ENCODE results near the gene CNDP1. TPM values are rescaled to one million over a fixed set of nuclear protein-coding genes. Genes with fewer than 3 reads are reported as not detected.
"Not testable (repeated sequence)": the region's sequence is repeated elsewhere in the genome, so short reads cannot be mapped to it uniquely, and the experiment has no call there.

CNDP1 gene, protein sequence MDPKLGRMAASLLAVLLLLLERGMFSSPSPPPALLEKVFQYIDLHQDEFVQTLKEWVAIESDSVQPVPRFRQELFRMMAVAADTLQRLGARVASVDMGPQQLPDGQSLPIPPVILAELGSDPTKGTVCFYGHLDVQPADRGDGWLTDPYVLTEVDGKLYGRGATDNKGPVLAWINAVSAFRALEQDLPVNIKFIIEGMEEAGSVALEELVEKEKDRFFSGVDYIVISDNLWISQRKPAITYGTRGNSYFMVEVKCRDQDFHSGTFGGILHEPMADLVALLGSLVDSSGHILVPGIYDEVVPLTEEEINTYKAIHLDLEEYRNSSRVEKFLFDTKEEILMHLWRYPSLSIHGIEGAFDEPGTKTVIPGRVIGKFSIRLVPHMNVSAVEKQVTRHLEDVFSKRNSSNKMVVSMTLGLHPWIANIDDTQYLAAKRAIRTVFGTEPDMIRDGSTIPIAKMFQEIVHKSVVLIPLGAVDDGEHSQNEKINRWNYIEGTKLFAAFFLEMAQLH
- total RNA-seq: 0.31 TPM

DNA sequence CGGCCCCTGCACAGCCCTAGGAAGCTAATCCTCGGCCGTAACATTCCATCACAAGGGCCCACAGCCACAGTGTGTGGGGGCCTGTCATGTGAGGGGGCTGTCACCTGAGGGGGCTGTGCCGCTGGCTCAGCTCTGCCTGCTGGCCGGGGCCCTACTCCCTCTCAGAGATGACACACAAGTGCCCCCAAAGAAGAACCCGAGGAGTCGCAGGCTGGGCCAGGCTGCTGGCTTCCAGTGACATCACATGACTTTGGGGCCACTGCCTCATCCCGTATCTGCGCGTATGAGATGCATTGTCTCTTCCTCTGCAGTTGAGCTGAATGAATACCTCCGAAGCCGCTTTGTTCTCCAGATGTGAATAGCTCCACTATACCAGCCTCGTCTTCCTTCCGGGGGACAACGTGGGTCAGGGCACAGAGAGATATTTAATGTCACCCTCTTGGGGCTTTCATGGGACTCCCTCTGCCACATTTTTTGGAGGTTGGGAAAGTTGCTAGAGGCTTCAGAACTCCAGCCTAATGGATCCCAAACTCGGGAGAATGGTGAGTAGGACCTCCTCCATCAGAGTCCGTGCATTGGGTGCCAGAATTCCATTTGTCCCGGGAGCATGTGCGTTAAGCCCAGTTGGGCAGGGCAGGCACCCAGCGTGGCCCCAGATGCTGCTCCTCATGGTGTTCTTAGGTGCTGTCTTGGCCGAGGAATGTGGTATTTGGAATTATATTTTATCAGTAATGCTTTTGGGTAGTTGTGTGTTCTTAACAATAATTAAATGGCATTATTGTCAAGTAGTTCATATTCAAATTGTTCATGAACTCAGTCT, at the start of gene CNDP1:
Gene CNDP1 (plus strand): TSS at position 351 of the 820 bp plus-strand sequence. CDS start 168 bp downstream, at position 519.
- no peak for DNase-seq (ENCODE audit: low spot score)

DNA sequence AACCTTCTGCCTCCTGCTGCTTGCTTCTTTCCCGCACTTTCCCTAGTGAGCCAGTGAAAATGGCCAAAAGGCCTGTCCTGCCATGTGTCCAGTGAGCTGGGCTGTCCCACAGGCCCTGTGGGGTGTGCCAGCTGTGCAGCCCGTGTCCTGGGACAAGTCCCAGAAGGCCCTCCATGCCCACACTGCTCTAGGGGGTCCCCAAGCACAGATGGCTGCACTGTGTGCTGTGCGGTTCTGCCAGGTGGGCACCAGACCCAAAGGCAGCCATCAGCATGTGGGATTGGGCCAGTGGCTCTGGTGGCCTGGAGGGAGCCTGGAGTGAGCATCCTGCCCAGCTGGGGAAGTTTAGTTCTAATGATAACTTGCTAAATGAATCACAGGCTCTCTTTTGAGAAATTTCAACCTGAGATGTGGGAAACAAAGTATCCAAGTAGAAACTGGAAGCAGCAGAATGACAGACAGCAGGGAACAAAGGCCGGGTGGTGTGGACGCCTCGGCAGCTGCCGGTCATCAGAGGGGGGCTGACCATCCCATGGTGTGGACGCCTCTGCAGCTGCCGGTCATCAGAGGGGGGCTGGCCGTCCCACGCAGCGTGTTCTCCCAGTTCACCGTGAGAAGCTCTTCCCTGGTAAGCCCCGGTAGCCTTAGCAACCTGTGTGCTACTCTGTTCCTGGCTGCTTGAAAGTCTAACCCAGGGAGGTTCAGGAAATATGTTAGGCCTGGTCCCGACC, 48.0 kb upstream of the CNDP1 start:
- DNase-seq (ENCODE audit: low spot score): peak; percentile 32

DNA sequence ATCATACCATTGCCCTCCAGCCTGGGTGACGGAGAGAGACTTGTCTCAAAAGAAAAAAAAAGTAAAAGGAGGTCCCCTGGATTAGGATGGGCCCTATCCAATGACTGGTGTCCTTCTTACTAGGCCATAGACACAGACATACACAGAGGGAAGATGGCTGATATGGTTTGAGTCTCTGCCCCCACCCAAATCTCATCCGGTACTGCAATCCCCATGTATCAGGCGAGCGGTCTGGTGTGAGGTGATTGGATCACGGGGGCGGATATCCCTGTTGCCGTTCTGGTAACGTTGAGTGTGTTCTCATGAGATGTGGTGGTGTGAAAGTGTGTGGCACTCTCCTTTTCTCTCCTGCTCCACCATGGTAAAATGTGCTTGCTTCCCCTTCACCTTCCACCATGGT, 45.9 kb upstream of the CNDP1 start:
- DNase-seq (ENCODE audit: low spot score): peak; percentile 23

DNA sequence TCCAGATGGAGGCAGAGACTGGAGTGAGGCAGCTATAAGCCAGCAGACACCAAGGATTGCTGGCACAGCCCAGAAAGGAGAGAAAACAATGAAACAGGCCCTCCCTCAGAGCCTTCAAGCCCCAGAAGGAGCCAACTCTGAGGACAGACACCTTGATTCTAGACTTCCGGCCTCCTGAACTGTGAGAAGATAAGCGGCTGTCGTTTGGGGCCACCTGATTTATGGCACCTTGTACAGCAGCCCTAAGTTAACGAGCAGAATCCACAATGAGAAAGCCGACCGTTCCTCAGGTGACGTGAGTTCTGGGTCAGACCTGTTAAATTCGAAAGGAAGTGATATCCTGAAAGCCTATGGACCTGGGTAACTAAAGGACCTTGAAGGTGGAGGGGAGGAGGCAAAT, 45.4 kb upstream of the CNDP1 start:
- peak; percentile 32 for DNase-seq (ENCODE audit: low spot score)

DNA sequence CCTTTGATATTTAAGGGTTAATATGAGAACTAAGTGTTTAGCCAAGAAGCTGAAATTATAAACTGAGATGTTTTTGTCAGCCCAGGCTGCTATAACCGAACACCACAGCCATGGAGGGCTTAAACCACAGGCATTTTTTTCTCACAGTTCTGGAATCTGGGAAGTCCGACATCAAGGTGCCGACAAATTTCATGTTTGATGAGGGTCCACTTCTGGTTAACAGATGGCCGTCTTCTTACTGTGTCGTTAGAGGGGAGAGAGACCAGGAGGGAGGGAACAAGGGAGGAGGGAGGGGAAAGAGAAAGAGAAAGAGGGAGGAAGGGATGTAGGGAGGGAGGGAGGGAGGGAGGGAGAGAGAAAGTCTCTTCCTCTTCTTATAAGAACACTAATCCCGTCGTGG, 44.6 kb upstream of the CNDP1 start:
- no peak for DNase-seq (ENCODE audit: low spot score)

DNA sequence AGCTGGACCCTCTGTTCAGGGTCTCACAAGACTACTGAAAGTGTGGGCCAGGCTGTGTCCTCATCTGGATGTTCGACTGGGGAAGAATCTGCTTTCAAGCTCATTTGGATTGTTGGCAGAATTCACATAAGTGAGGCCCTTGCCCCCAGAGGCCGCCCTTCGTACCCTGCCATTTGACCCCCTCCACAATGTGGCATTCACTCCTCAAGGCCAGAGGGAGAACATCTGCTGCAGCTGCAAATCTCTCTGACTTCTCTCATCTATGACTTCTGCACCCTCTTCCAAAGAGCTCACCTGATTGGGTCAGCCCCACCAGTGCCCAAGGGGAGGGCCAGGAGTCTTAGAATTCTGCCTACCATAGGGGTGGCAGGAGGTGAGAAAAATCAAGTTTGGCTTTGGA, 42.0 kb upstream of the CNDP1 start:
- DNase-seq (ENCODE audit: low spot score): peak; percentile 19

DNA sequence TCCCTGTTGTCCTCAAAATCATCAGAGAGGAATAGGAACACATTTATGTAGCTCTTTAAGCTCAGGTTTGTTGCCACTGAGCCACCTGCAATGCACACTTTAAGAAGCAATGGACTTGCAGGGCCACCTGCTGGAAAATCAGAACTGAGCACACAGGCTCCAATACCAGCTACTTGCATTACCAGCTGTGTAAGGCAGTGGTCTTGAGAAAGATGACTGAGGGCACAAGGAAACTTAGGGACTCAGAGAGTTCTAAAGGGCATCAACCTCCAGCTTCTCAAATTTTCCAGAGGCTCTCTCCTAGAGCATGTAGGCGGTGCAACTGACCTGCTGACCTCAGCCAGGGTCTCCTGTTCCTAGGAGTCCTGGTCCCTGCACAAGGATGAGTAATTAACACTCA, 40.6 kb upstream of the CNDP1 start:
- peak; percentile 54 for DNase-seq (ENCODE audit: low spot score)

DNA sequence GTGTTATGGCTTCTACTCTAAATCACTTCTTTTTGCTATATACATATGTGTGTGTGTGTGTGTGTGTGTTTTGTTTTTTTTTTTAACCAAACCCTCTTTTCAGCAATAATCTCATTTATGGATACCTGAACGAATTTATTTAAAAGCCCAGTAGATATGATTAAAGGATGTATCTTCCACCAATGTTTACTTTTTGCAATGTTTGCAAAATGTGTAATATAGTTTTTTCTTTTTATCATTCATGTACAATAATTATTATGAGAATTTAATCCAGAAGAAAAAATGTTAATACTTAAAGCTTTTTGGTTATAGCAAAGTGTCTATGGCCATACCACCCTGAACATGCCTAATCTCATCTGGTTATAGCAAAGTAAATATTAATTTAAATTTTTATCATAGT, 39.8 kb upstream of the CNDP1 start:
- no peak for DNase-seq (ENCODE audit: low spot score)

DNA sequence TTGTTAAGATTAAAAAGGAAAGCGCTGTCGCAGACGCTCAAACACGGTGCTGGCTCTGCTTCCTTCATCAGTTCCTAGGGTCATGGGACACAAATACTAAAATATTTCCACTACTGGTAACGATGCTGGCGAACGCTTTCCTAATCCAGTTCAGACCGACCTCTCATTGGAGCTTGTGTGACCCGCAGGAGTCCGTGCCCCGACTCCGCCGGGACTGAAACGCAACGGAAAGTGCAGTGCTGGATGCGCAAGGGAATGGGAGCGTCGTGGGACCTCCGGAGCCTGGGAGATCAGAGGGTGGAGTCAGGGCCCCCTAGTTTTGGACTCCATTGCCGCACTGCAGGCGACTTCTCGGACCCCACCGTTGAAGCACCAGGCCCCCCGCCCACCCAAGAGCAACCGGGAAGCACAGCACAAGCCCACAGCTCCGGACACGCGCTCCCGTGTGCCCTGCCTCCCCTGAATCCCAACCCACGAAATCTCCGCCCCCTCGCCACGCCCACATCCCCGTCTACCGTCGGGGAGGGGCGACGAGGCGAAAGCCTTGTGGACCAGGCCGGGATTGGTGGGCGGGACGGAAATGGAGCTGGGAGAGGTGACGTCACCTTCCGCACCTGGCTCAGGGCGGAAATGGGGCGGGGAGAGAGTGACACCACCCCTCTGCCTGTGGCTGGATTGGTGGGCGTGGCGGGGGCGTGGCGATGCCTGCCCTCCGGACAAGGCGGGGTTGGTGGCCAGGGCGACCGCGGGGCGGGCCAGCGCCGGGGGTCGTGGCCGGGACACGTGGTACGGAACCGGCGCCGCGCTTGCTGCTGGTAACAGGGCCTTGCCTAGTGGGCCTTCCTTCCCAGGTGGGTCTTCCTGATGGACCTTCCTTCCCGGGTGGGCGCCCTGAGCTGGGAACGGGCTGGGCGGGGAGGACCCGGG, 38.5 kb upstream of the CNDP1 start, which contains the start of gene CNDP2:
Gene CNDP2 (plus strand): TSS at position 783 of the 927 bp plus-strand sequence. CDS start 3,611 bp downstream, outside the sequence.
- DNase-seq (ENCODE audit: low spot score): peak; percentile 100

DNA sequence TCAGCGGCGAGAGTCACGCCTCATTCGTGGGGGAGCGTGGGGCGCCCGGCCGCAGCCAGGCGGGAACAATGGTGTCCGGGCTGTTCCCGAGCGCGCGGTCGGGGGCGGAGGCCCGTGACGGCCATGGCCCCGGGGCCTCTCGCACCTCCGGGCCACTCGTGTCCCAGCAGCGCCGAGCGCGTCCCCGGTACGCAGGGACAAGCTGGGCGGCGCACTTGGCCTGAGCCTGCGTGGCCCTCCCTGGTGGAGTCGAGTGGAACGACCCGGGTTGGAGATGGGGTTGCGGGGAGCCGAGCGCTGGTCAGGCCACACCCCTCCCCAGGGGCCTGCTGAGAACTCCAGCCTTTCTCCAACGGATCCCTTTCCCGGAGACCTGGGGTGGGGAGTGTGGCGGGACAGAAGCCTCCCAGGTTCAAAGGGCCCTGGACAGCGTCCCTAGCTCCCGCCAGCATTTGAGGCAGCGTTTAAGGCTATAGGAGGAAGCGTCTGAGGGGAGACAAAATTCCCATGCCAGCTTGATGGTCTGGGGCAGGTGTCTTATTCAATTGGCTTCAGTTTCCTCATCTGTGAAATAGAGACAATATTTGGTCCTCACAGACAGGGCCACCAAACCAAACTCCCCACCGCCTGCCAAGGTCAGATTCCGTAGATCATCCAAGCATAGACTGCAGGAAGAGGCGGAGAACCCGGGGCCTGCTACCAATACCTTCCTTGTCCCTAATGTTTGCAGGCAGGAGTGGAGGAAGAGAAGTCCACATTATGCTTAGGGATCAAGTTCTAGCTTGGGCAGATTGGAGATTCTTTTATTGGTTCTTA, 37.6 kb upstream of the CNDP1 start:
- DNase-seq (ENCODE audit: low spot score): peak; percentile 63

DNA sequence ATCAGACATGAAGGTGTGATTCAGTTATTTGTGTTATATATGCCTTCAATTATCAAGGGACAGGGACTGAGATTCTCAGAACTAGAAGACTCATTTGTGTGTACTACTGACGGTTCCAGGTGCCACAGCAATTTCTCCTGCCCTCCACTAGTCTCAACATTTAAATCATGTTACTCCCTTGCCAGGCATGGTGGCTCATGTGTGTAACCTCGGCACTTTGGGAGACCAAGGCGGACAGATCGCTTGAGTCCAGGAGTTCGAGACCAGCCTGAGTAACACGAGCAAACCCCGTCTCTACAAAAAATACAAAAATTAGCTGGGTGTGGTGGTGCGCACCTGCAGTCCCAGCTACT, 37.0 kb upstream of the CNDP1 start:
- no peak for DNase-seq (ENCODE audit: low spot score)

DNA sequence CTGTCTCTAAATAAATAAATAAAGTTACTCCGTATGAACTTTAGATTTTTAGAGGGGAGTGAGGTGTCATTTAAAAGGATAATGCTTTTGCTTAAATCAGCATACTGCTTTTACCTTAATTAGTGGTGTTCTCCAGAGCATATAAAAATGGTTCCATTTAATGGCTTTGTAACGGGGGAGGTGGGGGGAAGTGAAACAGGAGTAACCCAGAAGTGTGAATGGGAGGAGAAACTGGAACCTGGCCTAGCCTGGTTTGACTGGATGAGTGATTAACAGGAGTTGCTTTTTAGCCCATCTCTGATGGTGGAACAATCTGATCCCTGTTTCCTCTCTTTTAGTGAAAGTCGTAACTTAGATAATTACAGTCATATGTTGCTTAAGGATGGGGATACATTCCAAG, 36.5 kb upstream of the CNDP1 start:
- no peak for DNase-seq (ENCODE audit: low spot score)

DNA sequence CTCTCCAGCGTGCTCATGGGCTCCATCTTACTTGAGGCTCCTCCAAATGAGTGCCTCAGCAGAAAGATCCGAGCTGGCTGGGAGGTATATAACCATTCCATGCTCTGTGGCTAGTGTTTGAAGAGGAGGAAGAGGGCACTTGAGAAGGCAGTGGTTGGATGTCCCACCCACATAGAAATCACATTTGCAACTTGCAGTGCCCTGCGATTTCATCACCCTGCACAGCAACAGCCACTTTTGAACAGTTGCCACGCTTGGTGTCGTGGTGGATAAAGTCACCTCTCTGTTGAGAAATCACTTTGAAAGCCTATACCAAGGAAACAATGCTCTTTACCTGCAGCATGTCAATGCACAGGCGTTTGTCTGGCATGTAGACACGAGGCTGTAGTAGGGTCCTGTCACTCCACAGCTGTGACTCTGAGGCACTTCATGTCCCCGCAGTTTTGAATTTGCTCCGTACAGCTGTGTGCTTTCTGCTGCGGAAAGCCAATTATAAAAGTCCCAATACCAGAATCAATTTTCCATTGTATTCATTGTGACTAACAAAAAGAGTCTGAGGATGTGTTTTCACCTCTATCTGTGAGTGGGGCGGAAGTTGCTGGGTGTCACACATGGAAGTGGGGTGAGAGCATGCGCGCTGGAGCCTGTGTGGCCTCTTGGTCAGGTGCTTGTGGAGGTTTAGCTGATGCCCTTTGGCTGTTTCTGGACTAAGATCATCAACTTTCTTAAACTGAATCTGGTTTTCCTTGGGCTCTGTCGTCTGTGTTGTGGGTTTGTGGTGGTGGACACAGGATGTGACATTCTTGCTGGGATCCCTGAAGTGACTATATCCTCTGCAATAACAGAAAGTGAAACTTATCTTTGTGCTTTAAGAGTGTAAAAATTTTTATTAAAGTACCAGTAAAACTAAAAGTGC, 35.3 kb upstream of the CNDP1 start:
- peak; percentile 66 for DNase-seq (ENCODE audit: low spot score)

DNA sequence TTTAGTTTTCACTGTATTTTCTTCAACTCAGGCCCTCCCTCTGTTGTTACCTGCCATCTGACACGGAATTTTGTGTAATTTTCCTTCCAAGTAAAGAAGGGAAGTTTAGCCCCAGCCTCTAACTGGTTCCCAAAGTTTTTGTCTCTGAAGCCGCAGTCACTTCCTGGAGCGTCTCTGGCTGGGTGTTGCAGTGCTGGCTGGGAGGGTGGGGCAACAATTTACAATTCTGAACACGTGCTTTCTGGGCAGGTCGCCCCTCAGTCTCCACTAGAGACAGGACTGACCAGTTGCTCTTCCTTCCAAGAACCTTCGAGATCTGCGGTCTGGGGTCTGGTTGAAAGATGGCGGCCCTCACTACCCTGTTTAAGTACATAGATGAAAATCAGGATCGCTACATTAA, 34.7 kb upstream of the CNDP1 start:
- DNase-seq (ENCODE audit: low spot score): peak; percentile 88

DNA sequence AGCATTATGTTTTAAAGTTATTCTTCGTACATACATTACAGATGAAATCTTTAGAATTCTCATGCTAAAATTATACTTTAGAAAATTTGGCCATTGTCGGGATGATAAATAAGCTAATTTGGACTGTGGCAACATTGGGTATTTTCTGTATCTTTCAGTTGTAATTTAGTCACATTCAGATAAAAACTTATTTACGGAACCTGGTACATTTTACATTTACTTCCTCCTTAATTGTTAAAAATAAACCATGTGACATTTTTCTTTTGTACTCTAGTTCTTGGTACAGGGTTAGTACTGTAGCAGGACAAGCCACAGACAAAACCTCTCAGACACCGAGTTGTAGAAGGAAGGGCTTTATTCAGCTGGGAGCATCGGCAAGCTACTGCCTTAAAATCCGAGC, 33.9 kb upstream of the CNDP1 start:
- DNase-seq (ENCODE audit: low spot score): no peak

DNA sequence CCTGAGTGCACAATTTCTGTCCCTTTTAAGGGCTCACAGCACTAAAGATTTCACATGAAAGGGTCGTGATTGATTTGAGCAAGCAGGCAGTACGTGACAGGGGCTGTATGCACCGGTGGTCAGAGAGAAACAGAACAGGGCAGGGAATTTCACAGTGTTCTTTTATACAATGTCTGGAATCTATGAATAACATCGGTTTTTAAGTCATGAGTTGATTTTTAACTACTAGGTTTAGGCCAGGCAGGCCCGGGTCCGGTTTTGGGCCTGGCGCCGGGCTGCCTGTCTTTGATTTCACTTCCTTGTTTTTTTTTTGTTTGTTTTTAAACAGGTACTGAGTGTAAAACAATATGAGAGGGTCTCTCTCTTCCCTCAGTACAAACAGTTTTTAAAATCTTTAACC, 33.5 kb upstream of the CNDP1 start:
- DNase-seq (ENCODE audit: low spot score): not testable (repeated sequence)

DNA sequence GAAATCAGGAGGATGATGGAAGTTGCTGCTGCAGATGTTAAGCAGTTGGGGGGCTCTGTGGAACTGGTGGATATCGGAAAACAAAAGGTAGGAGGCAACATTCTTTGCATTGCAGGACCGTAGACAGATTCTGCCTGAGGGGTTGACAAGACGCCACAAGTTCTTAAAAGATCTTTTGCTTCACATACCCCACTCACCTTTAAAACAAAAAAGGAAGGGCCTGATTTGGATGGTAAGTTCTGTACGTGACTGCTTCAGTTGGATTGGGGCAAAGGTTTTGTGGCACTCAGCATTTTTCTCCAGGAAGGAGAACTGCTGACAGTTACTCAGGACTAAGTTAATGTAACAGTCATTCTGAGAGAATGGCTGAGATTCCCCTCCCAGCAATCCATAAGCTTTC, 32.9 kb upstream of the CNDP1 start:
- DNase-seq (ENCODE audit: low spot score): no peak

DNA sequence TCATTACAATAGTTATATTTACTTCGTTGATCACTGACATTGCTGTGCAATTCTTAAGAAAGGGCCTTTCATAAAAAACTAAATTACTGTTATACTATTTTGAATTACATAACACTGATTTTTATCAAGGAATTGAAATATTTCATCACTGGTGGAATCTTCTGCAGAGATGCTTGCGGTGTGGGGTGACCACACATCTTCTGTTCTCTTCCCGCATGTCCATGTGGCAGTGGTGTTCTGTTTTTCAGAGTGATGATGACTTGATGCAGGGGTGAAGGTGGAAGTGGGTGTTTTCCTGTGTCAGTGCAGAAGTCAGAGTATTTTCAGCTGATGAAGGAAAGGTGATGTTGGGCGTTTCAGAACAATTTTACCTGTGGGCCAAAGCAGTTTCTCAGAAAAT, 31.2 kb upstream of the CNDP1 start:
- no peak for DNase-seq (ENCODE audit: low spot score)

DNA sequence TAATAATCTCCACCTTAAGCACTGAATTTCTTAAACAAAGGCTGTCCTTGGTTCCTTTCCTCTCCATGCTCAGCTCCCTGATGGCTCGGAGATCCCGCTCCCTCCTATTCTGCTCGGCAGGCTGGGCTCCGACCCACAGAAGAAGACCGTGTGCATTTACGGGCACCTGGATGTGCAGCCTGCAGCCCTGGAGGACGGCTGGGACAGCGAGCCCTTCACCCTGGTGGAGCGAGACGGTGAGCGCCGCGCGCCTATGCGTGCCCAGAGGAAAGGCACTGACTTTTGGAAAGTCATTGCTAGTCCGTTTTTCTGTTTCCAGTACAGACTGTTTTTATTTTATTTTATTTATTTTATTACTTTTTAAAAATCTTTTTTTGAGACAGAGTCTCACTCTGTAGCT, 28.5 kb upstream of the CNDP1 start:
- no peak for DNase-seq (ENCODE audit: low spot score)
